Body of pancreas (tissue), 4 donors: ENCODE data around the gene VGLL4. TPM values are rescaled to one million over a fixed set of nuclear protein-coding genes. Genes with fewer than 3 reads are reported as not detected.

Source experiments
- ATAC-seq: fragments of 150-250 bp; one replicate; pipeline ENCODE4 v1.9.1; 2016
- DNase-seq, 4 donors: peaks; one replicate each; pipeline ENCODE4 v3.0.0-alpha.2; 2019
- H3K27ac ChIP-seq, 4 donors: fragments of 200-600 bp; sonication (generic); 1 replicate in 3 of 4; 2 replicates in 1 of 4; pipeline versions ENCODE4 v1.5.1 to v1.6.1; 2016 to 2019; ENCODE audit warnings: mild to moderate bottlenecking in 1 of 4, mixed read lengths in 1 of 4, moderate library complexity in 1 of 4
- H3K27me3 ChIP-seq, 2 donors: fragments of 200-600 bp; sonication (generic); one replicate each; pipeline ENCODE4 v1.6.0; 2016; ENCODE audit warnings: mild to moderate bottlenecking in 1 of 2
- H3K36me3 ChIP-seq, 2 donors: fragments of 200-600 bp; sonication (generic); replicated peaks in 1 of 2; 2 replicates each; pipeline ENCODE4 v1.5.1; 2016; ENCODE audit warnings: low read depth in 2 of 2; ENCODE audit not compliant: insufficient read depth in 1 of 2
- H3K4me1 ChIP-seq: fragments of 200-600 bp; sonication (generic); one replicate; pipeline ENCODE4 v1.6.0; 2016
- H3K4me3 ChIP-seq, 2 donors: fragments of 200-600 bp; sonication (generic); 1 replicate in 1 of 2; 2 replicates in 1 of 2; pipeline ENCODE4 v1.5.1; 2016 to 2019
- H3K9me3 ChIP-seq, 3 donors: fragments of 200-600 bp; sonication (generic); 1 replicate in 2 of 3; 2 replicates in 1 of 3; pipeline ENCODE4 v1.5.1; 2016
- CTCF ChIP-seq, 7 experiments: fragments of 450-650 bp in 4 of 7; fragments of 200-600 bp in 3 of 7; sonication (generic) in 3 of 7; IDR thresholded peaks; one replicate each; pipeline ENCODE4 v1.5.1; 2016 to 2019; ENCODE audit warnings: antibody characterized with exemption in 7 of 7
- POLR2A ChIP-seq, 3 donors: fragments of 450-650 bp; IDR thresholded peaks; one replicate each; pipeline ENCODE4 v1.6.1; 2016; ENCODE audit warnings: antibody characterized with exemption in 3 of 3, mild to moderate bottlenecking in 2 of 3
- WGBS, 2 donors: methylation state at CpG; one replicate each; pipeline ENCODE4 v1.1.5; 2017; 5-methylcytosine and 5-hydroxymethylcytosine counted together
- intact Hi-C: fragments of 100-400 bp; cut with DNase I; formaldehyde crosslinking; loops from one replicate; pipeline ENCODE4 v1.15.1; 2023
- total RNA-seq, 2 donors: library from RNA; depleted of rRNA; stranded (reverse); fragments of >200 nt; gene quantifications; one replicate each; pipeline ENCODE4 v1.1.0, GENCODE V29; 2016

Gene VGLL4
- total RNA-seq, 2 donors from 2014 or later, result 66.4 to 91.0 TPM

GRCh38 chr3:11588338-11588737 is 55.4 kb downstream of the VGLL4 start:
- Histone ChIP-seq H3K27me3 (no peaks in the 10 kb centered on the region), H3K27ac (peak overlapping the region in 2 of 4 donors; percentile 3 to 79), H3K4me1 (peaks cover 49% of the 10 kb centered on the region), H3K9me3 (no peaks in the 10 kb centered on the region), H3K36me3 (peaks cover 0 to 2% of the 10 kb centered on the region in 2 donors), H3K4me3 (no peak overlapping the region)
- TF ChIP-seq CTCF (IDR thresholded peaks at IDR 0.05) (no peak), POLR2A (IDR thresholded peaks at IDR 0.05) (no peak)
- no peak for ATAC-seq
- DNase-seq, result peak in 1 of 4 donors; percentile 6
- intact Hi-C loops, result no loop called here
- WGBS, 2 donors, result 76 to 84% methylated on average over 5 of the region's 5 CpGs

GRCh38 chr3:11587766-11588165 is 55.9 kb downstream of the VGLL4 start:
- TF ChIP-seq POLR2A (IDR thresholded peaks at IDR 0.05) (no peak), CTCF (IDR thresholded peaks at IDR 0.05) (no peak)
- Histone ChIP-seq H3K9me3 (no peaks in the 10 kb centered on the region), H3K27ac (no peak overlapping the region), H3K4me1 (peaks cover 49% of the 10 kb centered on the region), H3K27me3 (no peaks in the 10 kb centered on the region), H3K36me3 (peaks cover 0 to 2% of the 10 kb centered on the region in 2 donors), H3K4me3 (no peak overlapping the region)
- intact Hi-C loops, result no loop called here
- ATAC-seq (no peak), DNase-seq (peak in 1 of 4 donors; percentile 8)
- 83 to 94% methylated on average over 12 of the region's 12 CpGs for WGBS, 2 donors

- Histone ChIP-seq H3K9me3 (no peaks in the 10 kb centered on the region), H3K27ac (no peak overlapping the region), H3K36me3 (peaks cover 0 to 2% of the 10 kb centered on the region in 2 donors), H3K27me3 (no peaks in the 10 kb centered on the region), H3K4me1 (peaks cover 35% of the 10 kb centered on the region), H3K4me3 (no peak overlapping the region)
- WGBS, 2 donors, result 82 to 87% methylated on average over 4 of the region's 4 CpGs
- TF ChIP-seq POLR2A (IDR thresholded peaks at IDR 0.05) (no peak), CTCF (IDR thresholded peaks at IDR 0.05) (no peak)
- no peak for ATAC-seq
- intact Hi-C loops, result no loop called here
- DNase-seq, result peak in 1 of 4 donors; percentile 5
Observed at GRCh38 chr3:11584570-11584969, 59.1 kb downstream of the VGLL4 start.

- peaks cover 26% of the 10 kb centered on the region for H3K4me1 ChIP-seq
- H3K27me3 ChIP-seq, result no peaks in the 10 kb centered on the region
- ATAC-seq (no peak), DNase-seq (peak in 1 of 4 donors; percentile 8)
- no peak overlapping the region for H3K4me3 ChIP-seq
- intact Hi-C loops, result no loop called here
- TF ChIP-seq CTCF (IDR thresholded peaks at IDR 0.05), result no peak
- no peak for TF ChIP-seq POLR2A (IDR thresholded peaks at IDR 0.05)
- WGBS, 2 donors, result 64 to 74% methylated on average over 10 of the region's 10 CpGs
- peaks cover 0 to 2% of the 10 kb centered on the region in 2 donors for H3K36me3 ChIP-seq
- H3K27ac ChIP-seq, result peak overlapping the region in 2 of 4 donors; percentile 34 to 75
- no peaks in the 10 kb centered on the region for H3K9me3 ChIP-seq
Observed at GRCh38 chr3:11583638-11584046, 60.1 kb downstream of the VGLL4 start.

- no peak overlapping the region for H3K4me3 ChIP-seq
- peak overlapping the region in 3 of 4 donors; percentile 34 to 75 (median 64) for H3K27ac ChIP-seq
- DNase-seq (no peak), ATAC-seq (no peak)
- no peaks in the 10 kb centered on the region for H3K9me3 ChIP-seq
- H3K4me1 ChIP-seq, result peaks cover 26% of the 10 kb centered on the region
- intact Hi-C loops, result no loop called here
- H3K27me3 ChIP-seq, result no peaks in the 10 kb centered on the region
- TF ChIP-seq CTCF (IDR thresholded peaks at IDR 0.05), result no peak
- H3K36me3 ChIP-seq, result peaks cover 0 to 2% of the 10 kb centered on the region in 2 donors
Observed at GRCh38 chr3:11583235-11583634, 60.5 kb downstream of the VGLL4 start.
